RCC 7860 (cell line): Measurements from ENCODE around the gene FHOD3.

Experiments
- DNase-seq: peaks from one replicate; pipeline ENCODE4 v3.0.0-alpha.2; 2015; ENCODE audit warnings: low spot score
- FAIRE-seq: peaks from 2 replicates; lab custom pipeline; 2012; peaks lifted over from hg19 to GRCh38; lab: Jason Lieb, UNC

FHOD3 gene

GRCh38 chr18:36610661-36611060, 313.1 kb downstream of the FHOD3 start:
- FAIRE-seq = no peak
- DNase-seq = no peak

DNA sequence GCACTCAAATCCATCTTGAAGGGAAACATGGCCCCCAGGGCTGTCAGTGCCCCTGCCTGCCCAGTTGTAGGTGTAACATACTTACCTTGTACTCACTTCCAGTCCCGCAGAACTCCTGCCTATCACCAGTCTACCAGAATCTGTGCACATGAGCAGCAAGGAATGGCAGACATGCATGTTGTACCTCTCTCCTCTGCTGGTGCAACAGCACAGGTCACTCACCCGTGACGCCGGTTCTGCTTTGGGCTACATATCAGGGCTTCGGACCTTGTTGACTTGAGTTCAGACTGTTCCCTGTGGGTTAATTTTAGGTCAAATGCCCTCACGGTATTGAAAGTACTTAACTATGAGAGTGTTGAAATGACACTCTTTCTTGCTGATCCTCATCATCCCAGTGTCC, 315.6 kb downstream of the FHOD3 start:
- FAIRE-seq (no peak), DNase-seq (no peak)

- FAIRE-seq (no peak), DNase-seq (no peak)
These were observed 316.3 kb downstream of the FHOD3 start for GRCh38 chr18:36613810-36614209.

GRCh38 chr18:36620788-36621187, 323.3 kb downstream of the FHOD3 start:
- no peak for FAIRE-seq

DNA sequence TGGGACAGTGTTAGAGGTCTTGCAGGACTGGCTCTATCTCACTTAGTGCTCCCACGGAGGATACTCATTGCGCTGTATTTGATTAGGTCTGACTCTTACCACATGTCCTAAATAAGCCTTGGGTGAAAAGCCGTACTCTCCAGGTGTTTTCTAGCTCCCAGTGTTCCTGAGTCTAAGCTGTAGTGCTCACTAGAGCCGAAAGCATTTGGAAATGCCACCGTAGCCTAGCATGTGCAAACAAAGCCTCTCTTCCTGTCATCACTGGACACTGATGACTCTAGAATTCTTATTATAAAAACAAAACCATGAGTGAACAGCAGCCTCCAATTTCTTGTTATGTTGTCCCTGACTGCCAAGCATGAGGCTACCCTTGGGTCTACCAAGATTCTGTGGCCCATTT, 325.1 kb downstream of the FHOD3 start:
- no peak for DNase-seq
- no peak for FAIRE-seq

More at GRCh38 chr18:36620788-36621187, 323.3 kb downstream of the FHOD3 start:
- no peak for DNase-seq

DNA sequence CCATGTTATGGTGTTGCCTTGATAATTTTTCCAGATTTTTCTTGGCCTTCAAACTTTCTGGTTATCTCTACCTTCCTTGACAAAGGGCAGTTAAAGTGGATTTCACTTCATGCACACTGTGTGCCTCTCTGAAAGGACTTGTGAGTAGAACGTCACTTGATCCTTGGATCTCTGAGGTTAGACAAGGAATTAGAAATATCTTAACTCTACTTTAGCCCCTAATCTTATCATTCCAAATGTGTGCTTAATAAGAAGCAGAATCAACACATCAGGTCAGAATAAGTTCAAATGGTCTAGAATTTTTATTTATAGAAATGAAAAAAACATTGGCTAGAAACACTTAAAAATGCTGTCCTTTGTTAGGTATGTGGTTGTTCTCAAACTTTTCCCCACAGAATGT, 325.6 kb downstream of the FHOD3 start:
- FAIRE-seq (no peak), DNase-seq (no peak)

GRCh38 chr18:36623681-36624190, 326.2 kb downstream of the FHOD3 start:
- no peak for DNase-seq

DNA sequence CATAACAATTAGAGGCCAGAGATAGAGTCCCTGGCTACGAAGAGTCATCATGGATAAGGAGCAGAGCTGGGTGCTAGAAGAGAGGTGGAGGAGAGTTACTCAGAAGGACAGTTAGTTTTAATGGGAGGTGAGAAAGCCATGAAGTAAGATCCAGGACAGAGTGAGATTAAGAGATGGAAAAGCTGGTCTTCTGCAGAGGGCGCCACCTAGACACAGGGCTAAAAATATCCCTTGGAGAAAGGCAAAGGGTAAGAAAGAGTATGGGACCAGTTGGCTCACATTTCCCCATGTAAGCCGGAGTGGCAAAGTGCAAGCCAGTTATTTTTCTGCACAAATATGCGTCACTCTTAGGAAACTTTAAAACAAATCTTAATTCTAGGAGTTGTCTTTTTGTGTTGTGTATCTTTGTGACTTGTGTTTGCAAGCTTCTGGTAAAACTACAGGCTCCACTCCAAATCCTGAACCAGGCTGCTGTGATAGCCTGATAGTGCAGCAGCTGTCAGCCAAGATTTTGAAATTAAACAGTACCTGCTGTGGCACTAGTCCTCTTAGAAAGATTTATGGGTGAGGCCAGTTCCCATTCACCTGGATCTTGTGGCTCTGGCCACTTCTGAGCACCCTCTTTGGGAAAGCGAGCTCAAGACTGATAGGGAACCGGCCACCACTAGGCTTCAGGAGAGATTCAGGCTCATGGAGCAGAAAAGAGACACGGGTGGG, 327.1 kb downstream of the FHOD3 start:
- DNase-seq (no peak), FAIRE-seq (no peak)

More at GRCh38 chr18:36623681-36624190, 326.2 kb downstream of the FHOD3 start:
- FAIRE-seq = no peak

GRCh38 chr18:36625386-36625785, 327.9 kb downstream of the FHOD3 start:
- DNase-seq (no peak), FAIRE-seq (no peak)

DNA sequence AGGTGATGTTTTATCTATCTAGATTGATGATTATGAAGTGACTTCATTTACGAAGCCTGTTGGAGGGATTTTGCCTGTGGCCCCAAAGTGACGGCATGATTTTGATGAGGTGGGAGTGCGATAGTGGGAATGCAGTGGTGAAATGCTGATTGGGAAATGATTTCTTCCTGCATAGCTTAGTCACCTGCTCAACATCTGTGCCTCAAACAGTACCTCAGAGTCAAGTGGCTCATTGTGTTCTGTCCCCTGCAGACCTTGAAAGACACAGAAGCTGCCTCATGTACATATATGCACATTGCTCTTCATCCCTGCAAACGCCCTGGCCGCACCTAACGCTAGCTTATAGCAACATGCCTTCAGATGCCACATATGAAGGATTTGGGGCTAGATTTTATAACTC, 330.1 kb downstream of the FHOD3 start:
- no peak for DNase-seq

DNA sequence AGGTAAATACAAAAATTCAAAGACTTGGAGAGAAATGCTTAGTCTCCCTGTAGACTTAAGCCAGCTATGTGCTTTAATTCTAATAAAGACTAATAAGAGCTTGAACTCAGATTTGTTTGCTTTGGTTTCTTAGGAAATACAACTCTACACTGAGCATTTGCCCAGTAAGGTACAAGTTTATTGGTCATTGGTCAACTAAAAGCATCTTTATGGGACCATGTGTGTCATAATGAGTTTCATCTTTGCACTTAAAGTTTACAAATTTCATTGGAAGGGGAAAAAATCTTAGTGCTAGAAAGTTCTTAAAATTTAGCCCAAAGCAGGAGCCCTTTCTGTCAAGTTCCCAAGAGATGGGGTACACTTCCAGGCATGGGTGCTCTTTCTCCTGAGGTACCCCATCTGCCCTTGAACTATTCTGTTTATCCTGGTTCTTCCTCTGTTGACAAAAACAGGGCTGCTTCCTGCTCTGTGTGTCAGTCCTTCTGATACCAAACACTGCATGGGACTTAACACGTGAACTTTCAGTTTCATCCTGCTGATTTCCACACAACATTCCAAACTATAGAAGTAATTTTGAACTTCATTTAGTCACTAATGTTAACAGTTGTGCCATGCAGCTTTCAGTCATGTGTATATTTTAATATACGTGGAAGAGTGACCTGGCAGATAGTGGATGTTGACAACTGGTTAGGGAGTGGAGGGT, 331.1 kb downstream of the FHOD3 start:
- DNase-seq (no peak), FAIRE-seq (no peak)

More for the DNA sequence above, 330.1 kb downstream of the FHOD3 start:
- FAIRE-seq = no peak

- no peak for FAIRE-seq
- DNase-seq = no peak
These were observed 331.6 kb downstream of the FHOD3 start for GRCh38 chr18:36629138-36629530.

GRCh38 chr18:36629836-36630235, 332.3 kb downstream of the FHOD3 start:
- FAIRE-seq (no peak), DNase-seq (no peak)

- FAIRE-seq (no peak), DNase-seq (no peak)
These were observed 333.4 kb downstream of the FHOD3 start for GRCh38 chr18:36630917-36631316.

DNA sequence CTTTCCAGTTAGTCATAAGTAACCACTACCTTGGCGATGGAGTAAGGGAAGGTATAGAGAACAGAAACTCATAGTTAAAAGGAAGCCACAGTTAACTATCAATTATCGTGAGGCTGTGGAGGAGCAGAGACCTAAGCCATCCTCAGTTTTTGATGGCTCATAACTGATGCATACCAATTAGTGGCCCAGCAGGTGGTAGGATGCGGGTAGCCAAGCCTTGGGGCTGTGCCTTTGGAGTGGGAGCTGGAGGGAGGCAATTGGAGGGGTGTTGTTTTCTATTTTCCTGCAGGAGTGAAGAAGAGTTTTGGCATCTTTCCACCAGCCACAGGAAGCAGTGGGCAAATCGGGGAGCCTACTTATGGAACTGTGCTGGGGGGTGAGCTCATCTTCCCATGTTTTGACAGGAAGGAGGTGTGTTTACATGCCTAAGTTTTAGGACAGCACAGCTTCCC, 336.5 kb downstream of the FHOD3 start:
- DNase-seq (peak; percentile 59), FAIRE-seq (peak; percentile 77)

DNA sequence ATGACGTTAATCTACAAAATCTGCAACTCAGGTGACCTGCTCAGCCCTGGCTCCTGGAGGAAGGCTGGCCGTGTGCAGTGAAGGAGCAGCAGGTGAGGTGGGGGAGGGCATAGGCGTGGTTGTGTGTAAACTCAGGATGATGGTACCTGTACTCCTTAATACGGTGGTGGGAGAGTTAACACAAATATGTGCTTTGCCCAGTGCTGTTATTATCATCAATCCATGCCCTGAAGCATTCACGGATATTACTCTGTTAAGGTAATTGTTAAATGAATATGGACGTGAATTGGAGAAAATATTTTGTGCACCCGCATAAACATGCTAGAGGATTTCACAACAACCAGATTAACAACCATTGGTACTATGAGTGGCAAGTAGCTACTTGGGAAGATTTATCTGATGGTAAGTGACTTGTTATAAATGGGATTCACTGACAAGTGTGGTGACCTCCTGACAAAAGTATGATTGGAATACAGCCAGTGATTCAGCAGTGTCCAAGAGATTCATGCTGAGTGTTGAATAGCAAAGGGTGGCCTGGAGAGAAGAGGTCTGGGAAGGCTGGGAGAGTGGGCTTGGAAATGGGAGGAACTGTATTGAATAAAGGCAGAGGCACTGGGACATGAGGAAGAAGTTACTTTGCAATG, 337.2 kb downstream of the FHOD3 start:
- DNase-seq (peak; percentile 78), FAIRE-seq (peak; percentile 91)

DNA sequence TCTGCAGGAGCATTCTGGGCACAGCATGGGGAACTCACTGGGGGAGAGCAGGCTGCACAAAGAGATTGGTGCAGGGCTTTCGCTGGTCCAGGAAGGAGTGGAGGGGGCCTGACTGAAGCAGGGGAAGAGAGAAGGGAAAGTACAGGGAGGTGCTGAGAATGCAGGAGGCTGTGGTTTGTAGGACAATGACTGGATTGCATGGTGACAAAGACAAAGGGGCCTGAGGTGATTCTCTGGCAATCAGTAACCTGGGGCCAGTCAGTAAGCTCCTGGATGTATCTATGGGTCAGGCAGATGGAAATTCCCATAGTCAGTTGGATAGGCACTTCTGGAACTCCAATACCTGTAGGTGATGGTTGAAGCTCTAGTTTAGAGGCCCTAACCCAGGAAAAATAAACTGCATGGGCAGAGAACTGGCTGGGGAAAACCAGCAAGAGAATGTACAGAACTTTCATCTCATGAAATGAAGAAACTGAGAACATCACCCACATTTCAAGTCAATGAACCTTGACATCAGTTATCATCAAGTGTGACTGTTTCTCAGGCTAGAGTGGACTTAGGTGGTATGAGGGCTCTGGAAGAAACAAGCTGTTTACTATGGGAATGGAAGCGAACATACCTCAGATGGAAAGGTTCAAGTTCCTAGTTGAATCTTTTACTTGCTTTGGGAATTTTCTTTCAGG, 338.0 kb downstream of the FHOD3 start:
- DNase-seq = peak; percentile 92
- peak; percentile 93 for FAIRE-seq

DNA sequence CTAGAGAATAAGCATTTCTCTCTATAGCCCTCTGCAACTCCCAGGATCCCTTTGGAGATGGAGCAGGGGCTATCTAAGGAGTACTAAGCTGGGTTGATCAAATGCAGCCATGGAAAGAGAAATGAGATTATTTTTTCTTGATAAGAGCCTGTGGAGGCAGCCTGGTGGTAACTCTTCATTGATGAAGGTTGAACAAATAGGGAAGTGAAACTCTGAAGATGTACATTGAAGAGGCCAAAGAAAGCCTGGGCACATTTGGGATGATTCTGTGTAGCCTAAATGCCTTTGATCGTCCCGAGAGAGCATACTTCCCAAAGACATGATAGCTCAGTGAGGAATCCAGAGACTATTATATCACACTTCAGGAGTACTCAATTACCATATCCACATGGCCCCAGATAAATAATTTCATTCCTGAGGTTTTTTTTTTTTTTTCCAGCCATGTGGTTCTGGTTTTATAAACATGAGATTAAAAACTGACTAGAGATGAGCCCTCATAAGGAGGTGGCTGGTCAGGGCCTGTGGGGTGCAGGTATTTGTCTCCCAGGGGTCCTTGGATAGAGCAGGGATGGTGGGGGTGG, 338.8 kb downstream of the FHOD3 start:
- FAIRE-seq (no peak), DNase-seq (no peak)

- DNase-seq (peak; percentile 23), FAIRE-seq (peak; percentile 14)
These were observed 340.7 kb downstream of the FHOD3 start for GRCh38 chr18:36638224-36638623.
